Mesenchymal stem cell (in vitro differentiated cells and primary cell): ENCODE results near the gene ANKFN1. TPM values are rescaled to one million over a fixed set of nuclear protein-coding genes. Genes with fewer than 3 reads are reported as not detected.

Experiments
- small RNA-seq: library from polyadenylated mRNA; stranded (forward); fragments of <200 nt; extraction: miRNeasy Mini kit (QIAGEN cat#:217004); gene quantifications from one replicate; pipeline ENCODE3, GENCODE V24; 2013; ENCODE audit warnings: low read depth

The ANKFN1 gene

Small RNA genes within 50 kb of the gene (small RNA-seq; reads per million reads assigned to genes)
- gene AC006600.1 = not detected
